HG03108 (cell line): Measurements from ENCODE around the gene JAKMIP1.
A peak's percentile ranks its signal among the peaks of the same experiment; 100 is the strongest.

Experiments
- ATAC-seq: cut with Tn5 transposase; IDR thresholded peaks from one replicate; pipeline ENCODE4 v1.9.1; 2021; ENCODE audit warnings: moderate library complexity; ENCODE audit not compliant: unreplicated experiment

Gene JAKMIP1

GRCh38 chr4:6183740-6184139 lies 16.6 kb downstream of the JAKMIP1 start:
- ATAC-seq, result peak; percentile 29

GRCh38 chr4:6182376-6183280 lies 17.7 kb downstream of the JAKMIP1 start:
- ATAC-seq, result no peak

GRCh38 chr4:6180841-6181631 lies 19.3 kb downstream of the JAKMIP1 start:
- ATAC-seq, result peak; percentile 86

- ATAC-seq, result no peak
These were observed 21.0 kb downstream of the JAKMIP1 start for GRCh38 chr4:6179362-6179761.

GRCh38 chr4:6178757-6179156 lies 21.6 kb downstream of the JAKMIP1 start:
- no peak for ATAC-seq

GRCh38 chr4:6177587-6178197 lies 22.7 kb downstream of the JAKMIP1 start:
- ATAC-seq, result no peak

- ATAC-seq, result no peak
These were observed 24.9 kb downstream of the JAKMIP1 start for GRCh38 chr4:6175426-6175825.

- ATAC-seq, result no peak
These were observed 27.5 kb downstream of the JAKMIP1 start for GRCh38 chr4:6172927-6173200.

- ATAC-seq, result no peak
These were observed 28.0 kb downstream of the JAKMIP1 start for GRCh38 chr4:6172093-6172926.

- ATAC-seq, result no peak
These were observed 31.1 kb downstream of the JAKMIP1 start for GRCh38 chr4:6169239-6169638.

GRCh38 chr4:6165766-6166165 lies 34.6 kb downstream of the JAKMIP1 start:
- ATAC-seq, result no peak

GRCh38 chr4:6162885-6163284 lies 37.5 kb downstream of the JAKMIP1 start:
- no peak for ATAC-seq

- ATAC-seq, result no peak
These were observed 38.4 kb downstream of the JAKMIP1 start for GRCh38 chr4:6161921-6162464.

GRCh38 chr4:6160536-6160935 lies 39.8 kb downstream of the JAKMIP1 start:
- ATAC-seq, result no peak

- no peak for ATAC-seq
These were observed 42.4 kb downstream of the JAKMIP1 start for GRCh38 chr4:6157926-6158325.

- no peak for ATAC-seq
These were observed 44.2 kb downstream of the JAKMIP1 start for GRCh38 chr4:6155996-6156750.

- no peak for ATAC-seq
These were observed 45.5 kb downstream of the JAKMIP1 start for GRCh38 chr4:6154875-6155274.

- no peak for ATAC-seq
These were observed 46.5 kb downstream of the JAKMIP1 start for GRCh38 chr4:6153874-6154273.

GRCh38 chr4:6152869-6153705 lies 47.3 kb downstream of the JAKMIP1 start:
- no peak for ATAC-seq
